Loucy (cell line): ENCODE measurements around the gene SCNN1B.

Experiments used
- H2AFZ ChIP-seq: fragments of 200-600 bp; sonication (generic); 2 replicates; pipeline ENCODE4 v1.6.0; 2016; ENCODE audit warnings: antibody characterized with exemption, mild to moderate bottlenecking, low read length, moderate library complexity
- H3F3A ChIP-seq: fragments of 200-600 bp; 2 replicates; pipeline ENCODE4 v1.6.0; 2016; ENCODE audit warnings: antibody characterized with exemption, low read depth, mild to moderate bottlenecking
- H3K27me3 ChIP-seq: fragments of 200-600 bp; sonication (generic); 2 replicates; pipeline ENCODE4 v1.6.1; 2014; ENCODE audit warnings: low read length, mild to moderate bottlenecking; ENCODE audit not compliant: insufficient read depth, poor library complexity, severe bottlenecking
- H3K36me3 ChIP-seq: fragments of 200-600 bp; sonication (generic); 2 replicates; pipeline ENCODE4 v1.6.1; 2016; ENCODE audit warnings: low read length; ENCODE audit not compliant: insufficient read depth
- H3K4me1 ChIP-seq: fragments of 200-600 bp; sonication (generic); 2 replicates; pipeline ENCODE4 v1.5.1; 2014; ENCODE audit warnings: low read length, mild to moderate bottlenecking; ENCODE audit not compliant: insufficient read depth, poor library complexity, severe bottlenecking
- H3K4me2 ChIP-seq: fragments of 200-600 bp; sonication (generic); 2 replicates; pipeline ENCODE4 v1.6.0; 2014; ENCODE audit warnings: antibody characterized with exemption, low read length, low read depth, mild to moderate bottlenecking; ENCODE audit not compliant: poor library complexity, severe bottlenecking
- H3K4me3 ChIP-seq: fragments of 200-600 bp; sonication (generic); 2 replicates; pipeline ENCODE4 v1.5.1; 2014; ENCODE audit warnings: low read length, mild to moderate bottlenecking, mixed read lengths; ENCODE audit not compliant: poor library complexity, severe bottlenecking
- H3K79me2 ChIP-seq: fragments of 200-600 bp; sonication (generic); 2 replicates; pipeline ENCODE4 v1.6.1; 2014; ENCODE audit warnings: low read length; ENCODE audit not compliant: insufficient read depth
- H3K9ac ChIP-seq: fragments of 200-600 bp; sonication (generic); 2 replicates; pipeline ENCODE4 v1.6.0; 2014; ENCODE audit warnings: mild to moderate bottlenecking, low read depth, low read length, moderate library complexity; ENCODE audit not compliant: poor library complexity, severe bottlenecking
- H3K9me2 ChIP-seq: fragments of 200-600 bp; sonication (generic); replicated peaks from 2 replicates; pipeline ENCODE4 v1.6.1; 2016; ENCODE audit warnings: low read depth, low read length, mixed read lengths
- H3K9me3 ChIP-seq: fragments of 200-600 bp; sonication (generic); 2 replicates; pipeline ENCODE4 v1.6.1; 2014; ENCODE audit warnings: mild to moderate bottlenecking, antibody characterized with exemption, low read length, low read depth; ENCODE audit not compliant: insufficient read depth
- H4K20me1 ChIP-seq: fragments of 200-600 bp; sonication (generic); 2 replicates; pipeline ENCODE4 v1.6.0; 2014; ENCODE audit warnings: antibody characterized with exemption, low read length, mild to moderate bottlenecking; ENCODE audit not compliant: insufficient read depth, poor library complexity, severe bottlenecking
- EZH2phosphoT487 ChIP-seq: fragments of 200-600 bp; IDR thresholded peaks from 2 replicates; pipeline ENCODE4 v1.6.1; 2018; ENCODE audit warnings: antibody characterized with exemption, mild to moderate bottlenecking, moderate library complexity, borderline replicate concordance
- TF ChIP-seq, protein P1 (sequence below): fragments of 200-600 bp; sonication (generic); conservative IDR thresholded peaks from 2 replicates; pipeline ENCODE4 v1.5.1; 2014; ENCODE audit warnings: mild to moderate bottlenecking, antibody characterized with exemption, low read length

Gene SCNN1B

DNA sequence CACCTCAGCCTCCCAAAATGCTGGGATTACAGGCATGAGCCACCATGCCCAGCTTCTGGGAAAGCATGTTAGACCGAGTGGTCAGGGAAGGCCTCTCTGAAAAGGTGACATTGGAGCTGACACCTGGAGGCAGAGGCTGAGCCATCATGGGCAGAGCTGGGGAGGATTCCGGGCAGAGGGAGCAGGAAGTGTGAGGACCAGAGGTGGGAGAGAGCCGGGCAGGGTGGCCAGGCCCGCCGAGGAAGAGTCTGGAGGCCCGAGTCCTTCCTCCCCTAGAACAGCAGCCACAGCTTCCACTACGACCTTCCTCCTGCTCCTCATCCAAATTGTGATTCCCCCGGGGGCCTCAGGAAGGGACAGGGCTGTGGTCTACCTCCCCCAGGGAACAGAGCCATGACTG is 76.2 kb downstream of the SCNN1B start:
- H3K36me3 ChIP-seq = no peaks in the 10 kb centered on the region
- no peaks in the 10 kb centered on the region for H3K9me3 ChIP-seq
- H3K9ac ChIP-seq = no peak overlapping the region
- H3K27me3 ChIP-seq = no peaks in the 10 kb centered on the region
- H3K4me3 ChIP-seq = no peak overlapping the region
- H3K9me2 ChIP-seq = no peaks in the 10 kb centered on the region
- no peaks in the 10 kb centered on the region for H3K79me2 ChIP-seq
- H3K4me2 ChIP-seq = no peak overlapping the region
- H3F3A ChIP-seq = no peaks in the 10 kb centered on the region
- TF ChIP-seq, protein P1, sequence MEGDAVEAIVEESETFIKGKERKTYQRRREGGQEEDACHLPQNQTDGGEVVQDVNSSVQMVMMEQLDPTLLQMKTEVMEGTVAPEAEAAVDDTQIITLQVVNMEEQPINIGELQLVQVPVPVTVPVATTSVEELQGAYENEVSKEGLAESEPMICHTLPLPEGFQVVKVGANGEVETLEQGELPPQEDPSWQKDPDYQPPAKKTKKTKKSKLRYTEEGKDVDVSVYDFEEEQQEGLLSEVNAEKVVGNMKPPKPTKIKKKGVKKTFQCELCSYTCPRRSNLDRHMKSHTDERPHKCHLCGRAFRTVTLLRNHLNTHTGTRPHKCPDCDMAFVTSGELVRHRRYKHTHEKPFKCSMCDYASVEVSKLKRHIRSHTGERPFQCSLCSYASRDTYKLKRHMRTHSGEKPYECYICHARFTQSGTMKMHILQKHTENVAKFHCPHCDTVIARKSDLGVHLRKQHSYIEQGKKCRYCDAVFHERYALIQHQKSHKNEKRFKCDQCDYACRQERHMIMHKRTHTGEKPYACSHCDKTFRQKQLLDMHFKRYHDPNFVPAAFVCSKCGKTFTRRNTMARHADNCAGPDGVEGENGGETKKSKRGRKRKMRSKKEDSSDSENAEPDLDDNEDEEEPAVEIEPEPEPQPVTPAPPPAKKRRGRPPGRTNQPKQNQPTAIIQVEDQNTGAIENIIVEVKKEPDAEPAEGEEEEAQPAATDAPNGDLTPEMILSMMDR = no peak
- no peak for TF ChIP-seq EZH2phosphoT487
- H3K4me1 ChIP-seq = no peaks in the 10 kb centered on the region
- H2AFZ ChIP-seq = no peak overlapping the region
- no peaks in the 10 kb centered on the region for H4K20me1 ChIP-seq

DNA sequence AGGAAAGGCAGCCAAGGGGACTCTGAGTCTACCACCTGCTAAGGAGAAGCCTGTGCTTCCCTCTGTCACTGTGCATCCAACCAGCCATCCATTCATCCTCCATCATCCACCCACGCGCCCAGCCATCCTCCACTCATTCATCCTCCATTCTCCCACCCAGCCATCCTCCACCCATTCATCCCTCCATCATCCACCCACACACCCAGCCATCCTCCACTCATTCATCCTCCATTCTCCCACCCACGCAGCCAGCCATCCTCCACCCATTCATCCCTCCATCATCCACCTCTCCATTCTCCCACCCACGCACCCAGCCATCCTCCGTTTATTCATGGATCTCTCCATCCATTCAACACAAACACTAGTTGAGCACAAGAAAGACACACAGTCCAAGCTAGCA is 76.8 kb downstream of the SCNN1B start:
- Histone ChIP-seq H3K4me2 (no peak overlapping the region), H3K9ac (no peak overlapping the region), H3K9me3 (no peaks in the 10 kb centered on the region), H3K9me2 (no peaks in the 10 kb centered on the region), H3K4me3 (no peak overlapping the region), H3K27me3 (no peaks in the 10 kb centered on the region), H3F3A (no peaks in the 10 kb centered on the region), H4K20me1 (no peaks in the 10 kb centered on the region), H3K36me3 (no peaks in the 10 kb centered on the region), H3K4me1 (no peaks in the 10 kb centered on the region), H3K79me2 (no peaks in the 10 kb centered on the region), H2AFZ (no peak overlapping the region)
- TF ChIP-seq, protein P1 = no peak
- TF ChIP-seq EZH2phosphoT487 = no peak

DNA sequence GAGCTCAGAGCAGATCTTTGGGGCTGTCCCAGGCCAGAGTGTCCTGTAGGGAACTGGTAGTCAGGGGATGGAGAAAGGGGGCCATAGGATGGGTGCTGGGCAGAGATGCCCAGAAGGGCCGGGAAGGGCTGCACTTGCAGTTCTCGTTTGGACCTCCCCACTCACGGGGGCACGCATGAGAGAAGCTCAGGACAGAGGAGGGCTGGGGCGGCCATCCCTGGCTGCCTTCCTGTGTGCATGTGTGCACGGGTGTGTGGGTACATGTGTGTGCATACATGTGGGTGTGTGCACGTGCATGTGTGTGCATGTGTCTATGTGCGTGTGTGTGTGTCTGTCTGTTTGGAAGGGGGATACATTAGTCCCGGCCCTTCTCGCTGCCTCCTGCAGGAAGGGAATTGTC is 77.6 kb downstream of the SCNN1B start:
- H3F3A ChIP-seq = no peaks in the 10 kb centered on the region
- TF ChIP-seq EZH2phosphoT487 = no peak
- TF ChIP-seq, protein P1 = no peak
- H3K9me3 ChIP-seq = no peaks in the 10 kb centered on the region
- no peak overlapping the region for H3K4me3 ChIP-seq
- no peaks in the 10 kb centered on the region for H3K36me3 ChIP-seq
- no peak overlapping the region for H2AFZ ChIP-seq
- no peaks in the 10 kb centered on the region for H3K27me3 ChIP-seq
- no peaks in the 10 kb centered on the region for H3K4me1 ChIP-seq
- no peak overlapping the region for H3K4me2 ChIP-seq
- H4K20me1 ChIP-seq = no peaks in the 10 kb centered on the region
- H3K9me2 ChIP-seq = no peaks in the 10 kb centered on the region
- no peak overlapping the region for H3K9ac ChIP-seq
- H3K79me2 ChIP-seq = no peaks in the 10 kb centered on the region
